Urothelium cell line (cell line): ENCODE data around the gene IL9R.
"Not testable (repeated sequence)": the region's sequence is repeated elsewhere in the genome, so short reads cannot be mapped to it uniquely, and the experiment has no call there.

Experiments used
- DNase-seq: peaks from one replicate; pipeline ENCODE4 v3.0.0; 2011; ENCODE audit warnings: low spot score, mixed read lengths
- FAIRE-seq: peaks from 2 replicates; lab custom pipeline; 2011; peaks lifted over from hg19 to GRCh38; lab: Jason Lieb, UNC

Gene IL9R

GRCh38 chrX:155997436-155997835, at the start of gene IL9R:
TSS of gene IL9R (plus strand) at chrX:155997696. CDS start at chrX:155997760, 64 bp downstream.
- DNase-seq (no peak), FAIRE-seq (no peak)

GRCh38 chrX:155949098-155949497, 48.4 kb upstream of the IL9R start:
- no peak for DNase-seq
- no peak for FAIRE-seq

- FAIRE-seq (no peak), DNase-seq (no peak)
Observed at GRCh38 chrX:155951237-155951789, 46.2 kb upstream of the IL9R start.

GRCh38 chrX:155953055-155953454, 44.4 kb upstream of the IL9R start:
- no peak for FAIRE-seq
- no peak for DNase-seq

- FAIRE-seq (no peak), DNase-seq (no peak)
Observed at GRCh38 chrX:155954793-155955192, 42.7 kb upstream of the IL9R start.

- FAIRE-seq (no peak), DNase-seq (no peak)
Observed at GRCh38 chrX:155956099-155956498, 41.4 kb upstream of the IL9R start.

- FAIRE-seq (no peak), DNase-seq (no peak)
Observed at GRCh38 chrX:155956649-155957048, 40.8 kb upstream of the IL9R start.

GRCh38 chrX:155957843-155958242, 39.7 kb upstream of the IL9R start:
- DNase-seq: no peak
- no peak for FAIRE-seq

- no peak for DNase-seq
- FAIRE-seq: no peak
Observed at GRCh38 chrX:155959018-155959587, 38.4 kb upstream of the IL9R start.

- no peak for FAIRE-seq
- no peak for DNase-seq
Observed at GRCh38 chrX:155962906-155963305, 34.6 kb upstream of the IL9R start.

- FAIRE-seq (no peak), DNase-seq (peak; percentile 44)
Observed at GRCh38 chrX:155966876-155967275, 30.6 kb upstream of the IL9R start.

- FAIRE-seq (no peak), DNase-seq (no peak)
Observed at GRCh38 chrX:155967653-155968325, 29.7 kb upstream of the IL9R start.

GRCh38 chrX:155968326-155968661, 29.2 kb upstream of the IL9R start:
- FAIRE-seq (no peak), DNase-seq (no peak)

GRCh38 chrX:155968791-155969190, 28.7 kb upstream of the IL9R start:
- DNase-seq (no peak), FAIRE-seq (no peak)

- FAIRE-seq, DNase-seq: not testable (repeated sequence)
Observed at GRCh38 chrX:155971658-155972057, 25.8 kb upstream of the IL9R start.

GRCh38 chrX:155972241-155972640, 25.3 kb upstream of the IL9R start:
- not testable (repeated sequence) for FAIRE-seq, DNase-seq

GRCh38 chrX:155983326-155983725, 14.2 kb upstream of the IL9R start:
- no peak for DNase-seq
- FAIRE-seq: no peak

- DNase-seq (no peak), FAIRE-seq (no peak)
Observed at GRCh38 chrX:155985208-155985607, 12.3 kb upstream of the IL9R start.

GRCh38 chrX:155986995-155987394, 10.5 kb upstream of the IL9R start:
- not testable (repeated sequence) for FAIRE-seq, DNase-seq

- DNase-seq: no peak
- no peak for FAIRE-seq
Observed at GRCh38 chrX:155988859-155989258, 8.6 kb upstream of the IL9R start.

GRCh38 chrX:155993421-155993820, 4.1 kb upstream of the IL9R start:
- no peak for DNase-seq
- FAIRE-seq: no peak

GRCh38 chrX:155995321-155995875, 2.1 kb upstream of the IL9R start:
- FAIRE-seq (no peak), DNase-seq (no peak)
